Measurements from ENCODE around the gene RAB6B. TPM values are rescaled to one million over a fixed set of nuclear protein-coding genes. Genes with fewer than 3 reads are reported as not detected.

Gene RAB6B
- total RNA-seq, 1 experiment from 2014 or later, result 14.1 TPM

DNA sequence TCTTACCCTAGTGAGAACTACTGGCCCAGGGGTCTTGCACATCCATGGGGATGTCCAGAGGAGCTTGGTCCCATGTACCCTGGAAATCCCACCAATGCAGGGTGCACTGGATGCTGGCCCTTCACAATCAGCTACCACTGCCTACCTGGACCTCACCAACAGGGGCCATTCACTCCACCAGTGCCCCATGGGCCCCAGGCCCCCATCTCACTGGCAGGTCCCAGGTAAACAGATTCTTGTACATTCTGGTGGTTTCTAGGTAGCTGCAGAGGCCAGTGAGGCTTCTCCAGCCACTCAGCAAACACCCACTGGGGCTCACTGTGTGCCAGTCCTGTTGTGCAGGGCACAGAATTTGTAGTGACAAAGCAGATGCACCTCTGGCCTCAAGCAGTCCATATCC, 24.9 kb downstream of the RAB6B start:
- ChIA-PET RAD21 (ENCODE audit: low non-redundant PET in 1 of 2, low total read pairs in 2 of 2, uncharacterized antibody in 2 of 2, unreplicated experiment in 2 of 2) (no interaction called here), CTCF (no interaction called here), POLR2A (no interaction called here)
- no peaks in the 10 kb centered on the region for H3K9me3 ChIP-seq (ENCODE audit: control insufficient read depth in 1 of 2, insufficient read depth in 1 of 2, low read depth in 1 of 2, low read length in 2 of 2)
- H3K27ac ChIP-seq (ENCODE audit: low read depth, low read length), result no peak overlapping the region
- no peak for DNase-seq (ENCODE audit: low read depth, low spot score)
- H3K4me1 ChIP-seq (ENCODE audit: control insufficient read depth in 1 of 2, insufficient read depth in 2 of 2, low read length in 2 of 2), result no peaks in the 10 kb centered on the region
- H3K27me3 ChIP-seq (ENCODE audit: insufficient read depth, low read length), result no peaks in the 10 kb centered on the region
- H3K79me2 ChIP-seq (ENCODE audit: insufficient read depth, low read length), result no peaks in the 10 kb centered on the region
- H3K9me2 ChIP-seq (ENCODE audit: insufficient read depth), result no peaks in the 10 kb centered on the region
- no peak overlapping the region for H3K4me3 ChIP-seq (replicated peaks in 1 of 2; ENCODE audit: low read depth in 1 of 2, low read length in 2 of 2)
- intact Hi-C loops (cut with micrococcal nuclease), result no loop called here
- no peaks in the 10 kb centered on the region for H4K20me1 ChIP-seq (ENCODE audit: insufficient read depth)
- H3K4me2 ChIP-seq (ENCODE audit: low read length), result no peak overlapping the region
- H3K9ac ChIP-seq (ENCODE audit: low read length), result no peak overlapping the region
- no peak for ATAC-seq
- TF ChIP-seq RAD21 (IDR thresholded peaks at IDR 0.05; ENCODE audit: low read depth) (no peak), CTCF (IDR thresholded peaks at IDR 0.05 in 2 of 3, conservative IDR thresholded peaks at IDR 0.05 in 1 of 3; ENCODE audit: borderline replicate concordance in 1 of 3, insufficient read depth in 1 of 3, low read depth in 2 of 3, low read length in 2 of 3) (no peak)
- H2AFZ ChIP-seq (ENCODE audit: low read depth, low read length, poor library complexity, severe bottlenecking), result no peak overlapping the region
- no TSS peak for BruUV-seq (replicated peaks)
- H3K36me3 ChIP-seq (ENCODE audit: control insufficient read depth in 1 of 2, insufficient read depth in 2 of 2, low read length in 2 of 2), result no peaks in the 10 kb centered on the region

- Histone ChIP-seq H3K9me3 (ENCODE audit: control insufficient read depth in 1 of 2, insufficient read depth in 1 of 2, low read depth in 1 of 2, low read length in 2 of 2) (no peaks in the 10 kb centered on the region), H3K27me3 (ENCODE audit: insufficient read depth, low read length) (no peaks in the 10 kb centered on the region), H4K20me1 (ENCODE audit: insufficient read depth) (no peaks in the 10 kb centered on the region), H3K4me3 (replicated peaks in 1 of 2; ENCODE audit: low read depth in 1 of 2, low read length in 2 of 2) (no peak overlapping the region), H3K9me2 (ENCODE audit: insufficient read depth) (no peaks in the 10 kb centered on the region), H3K4me2 (ENCODE audit: low read length) (no peak overlapping the region), H3K27ac (ENCODE audit: low read depth, low read length) (no peak overlapping the region), H3K4me1 (ENCODE audit: control insufficient read depth in 1 of 2, insufficient read depth in 2 of 2, low read length in 2 of 2) (no peaks in the 10 kb centered on the region), H3K79me2 (ENCODE audit: insufficient read depth, low read length) (no peaks in the 10 kb centered on the region), H3K9ac (ENCODE audit: low read length) (no peak overlapping the region), H3K36me3 (ENCODE audit: control insufficient read depth in 1 of 2, insufficient read depth in 2 of 2, low read length in 2 of 2) (no peaks in the 10 kb centered on the region), H2AFZ (ENCODE audit: low read depth, low read length, poor library complexity, severe bottlenecking) (no peak overlapping the region)
- BruUV-seq (replicated peaks), result no TSS peak
- ChIA-PET RAD21 (ENCODE audit: low non-redundant PET in 1 of 2, low total read pairs in 2 of 2, uncharacterized antibody in 2 of 2, unreplicated experiment in 2 of 2) (no interaction called here), POLR2A (no interaction called here), CTCF (no interaction called here)
- intact Hi-C loops (cut with micrococcal nuclease), result no loop called here
- ATAC-seq (no peak), DNase-seq (ENCODE audit: low read depth, low spot score) (no peak)
- TF ChIP-seq, protein P1, sequence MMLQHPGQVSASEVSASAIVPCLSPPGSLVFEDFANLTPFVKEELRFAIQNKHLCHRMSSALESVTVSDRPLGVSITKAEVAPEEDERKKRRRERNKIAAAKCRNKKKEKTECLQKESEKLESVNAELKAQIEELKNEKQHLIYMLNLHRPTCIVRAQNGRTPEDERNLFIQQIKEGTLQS (IDR thresholded peaks at IDR 0.05), result no peak
- TF ChIP-seq TCF7L2 (IDR thresholded peaks at IDR 0.05; ENCODE audit: borderline replicate concordance, extremely low read depth, insufficient read depth, insufficient read length), result no peak
- no peak for TF ChIP-seq EZH2 (IDR thresholded peaks at IDR 0.05)
- no peak for TF ChIP-seq POLR2A (IDR thresholded peaks at IDR 0.05; ENCODE audit: borderline replicate concordance, extremely low read depth, insufficient read depth, insufficient read length)
- no peak for TF ChIP-seq POLR2AphosphoS5 (IDR thresholded peaks at IDR 0.05; ENCODE audit: low read depth, low read length)
- no peak for TF ChIP-seq CTCF (IDR thresholded peaks at IDR 0.05 in 2 of 3, conservative IDR thresholded peaks at IDR 0.05 in 1 of 3; ENCODE audit: borderline replicate concordance in 1 of 3, insufficient read depth in 1 of 3, low read depth in 2 of 3, low read length in 2 of 3)
- no peak for TF ChIP-seq MAX (IDR thresholded peaks at IDR 0.05)
- TF ChIP-seq SIN3A (IDR thresholded peaks at IDR 0.05; ENCODE audit: low read depth), result no peak
- no peak for TF ChIP-seq SP1 (IDR thresholded peaks at IDR 0.05; ENCODE audit: low read depth)
- no peak for TF ChIP-seq CEBPB (IDR thresholded peaks at IDR 0.05; ENCODE audit: low read depth)
- no peak for TF ChIP-seq ZBTB33 (IDR thresholded peaks at IDR 0.05; ENCODE audit: extremely low read depth, insufficient replicate concordance, low read length)
- no peak for TF ChIP-seq YY1 (IDR thresholded peaks at IDR 0.05; ENCODE audit: extremely low read depth, insufficient replicate concordance, low read depth, low read length)
Measured at GRCh38 chr3:133869586-133869985, 26.1 kb downstream of the RAB6B start.

All from HCT116 (cell line).